GM19043 (cell line): ENCODE results near the gene LGR6.
A peak's percentile ranks its signal among the peaks of the same experiment; 100 is the strongest.
"Not testable (repeated sequence)": the region's sequence is repeated elsewhere in the genome, so short reads cannot be mapped to it uniquely, and the experiment has no call there.

Source experiments
- ATAC-seq: cut with Tn5 transposase; IDR thresholded peaks from one replicate; pipeline ENCODE4 v1.9.1; 2021; ENCODE audit warnings: low read depth; ENCODE audit not compliant: unreplicated experiment

LGR6 gene, protein sequence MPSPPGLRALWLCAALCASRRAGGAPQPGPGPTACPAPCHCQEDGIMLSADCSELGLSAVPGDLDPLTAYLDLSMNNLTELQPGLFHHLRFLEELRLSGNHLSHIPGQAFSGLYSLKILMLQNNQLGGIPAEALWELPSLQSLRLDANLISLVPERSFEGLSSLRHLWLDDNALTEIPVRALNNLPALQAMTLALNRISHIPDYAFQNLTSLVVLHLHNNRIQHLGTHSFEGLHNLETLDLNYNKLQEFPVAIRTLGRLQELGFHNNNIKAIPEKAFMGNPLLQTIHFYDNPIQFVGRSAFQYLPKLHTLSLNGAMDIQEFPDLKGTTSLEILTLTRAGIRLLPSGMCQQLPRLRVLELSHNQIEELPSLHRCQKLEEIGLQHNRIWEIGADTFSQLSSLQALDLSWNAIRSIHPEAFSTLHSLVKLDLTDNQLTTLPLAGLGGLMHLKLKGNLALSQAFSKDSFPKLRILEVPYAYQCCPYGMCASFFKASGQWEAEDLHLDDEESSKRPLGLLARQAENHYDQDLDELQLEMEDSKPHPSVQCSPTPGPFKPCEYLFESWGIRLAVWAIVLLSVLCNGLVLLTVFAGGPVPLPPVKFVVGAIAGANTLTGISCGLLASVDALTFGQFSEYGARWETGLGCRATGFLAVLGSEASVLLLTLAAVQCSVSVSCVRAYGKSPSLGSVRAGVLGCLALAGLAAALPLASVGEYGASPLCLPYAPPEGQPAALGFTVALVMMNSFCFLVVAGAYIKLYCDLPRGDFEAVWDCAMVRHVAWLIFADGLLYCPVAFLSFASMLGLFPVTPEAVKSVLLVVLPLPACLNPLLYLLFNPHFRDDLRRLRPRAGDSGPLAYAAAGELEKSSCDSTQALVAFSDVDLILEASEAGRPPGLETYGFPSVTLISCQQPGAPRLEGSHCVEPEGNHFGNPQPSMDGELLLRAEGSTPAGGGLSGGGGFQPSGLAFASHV

DNA sequence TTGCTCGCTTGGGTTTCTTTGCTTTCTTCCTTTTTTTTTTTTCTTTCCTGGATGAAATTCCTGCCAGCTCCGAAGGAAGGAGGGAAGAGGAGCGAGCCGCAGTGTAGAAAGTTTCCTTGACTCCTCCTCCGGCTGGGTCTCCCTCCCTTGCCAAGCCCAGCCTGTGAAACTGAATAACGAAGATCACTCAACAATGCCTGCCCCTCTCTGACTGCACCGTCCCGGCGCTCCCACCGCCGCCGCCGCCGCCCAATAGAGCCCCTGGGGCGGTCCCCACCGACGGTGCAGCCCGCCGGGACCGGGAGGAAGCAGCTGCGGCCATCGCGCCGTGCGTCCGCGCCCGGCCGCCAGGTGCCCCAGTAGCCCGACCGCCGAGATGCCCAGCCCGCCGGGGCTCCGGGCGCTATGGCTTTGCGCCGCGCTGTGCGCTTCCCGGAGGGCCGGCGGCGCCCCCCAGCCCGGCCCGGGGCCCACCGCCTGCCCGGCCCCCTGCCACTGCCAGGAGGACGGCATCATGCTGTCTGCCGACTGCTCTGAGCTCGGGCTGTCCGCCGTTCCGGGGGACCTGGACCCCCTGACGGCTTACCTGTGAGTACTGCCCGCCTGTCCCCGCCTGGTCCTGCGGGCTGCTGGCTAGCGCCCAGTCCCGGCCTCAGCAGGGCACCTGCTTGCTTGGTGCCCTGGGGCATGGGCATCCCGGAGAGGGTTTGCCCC is at the start of gene LGR6:
LGR6 (plus strand) TSS at position 186 of the 714 bp plus-strand sequence; CDS start at position 377, 191 bp downstream.
- ATAC-seq: no peak

DNA sequence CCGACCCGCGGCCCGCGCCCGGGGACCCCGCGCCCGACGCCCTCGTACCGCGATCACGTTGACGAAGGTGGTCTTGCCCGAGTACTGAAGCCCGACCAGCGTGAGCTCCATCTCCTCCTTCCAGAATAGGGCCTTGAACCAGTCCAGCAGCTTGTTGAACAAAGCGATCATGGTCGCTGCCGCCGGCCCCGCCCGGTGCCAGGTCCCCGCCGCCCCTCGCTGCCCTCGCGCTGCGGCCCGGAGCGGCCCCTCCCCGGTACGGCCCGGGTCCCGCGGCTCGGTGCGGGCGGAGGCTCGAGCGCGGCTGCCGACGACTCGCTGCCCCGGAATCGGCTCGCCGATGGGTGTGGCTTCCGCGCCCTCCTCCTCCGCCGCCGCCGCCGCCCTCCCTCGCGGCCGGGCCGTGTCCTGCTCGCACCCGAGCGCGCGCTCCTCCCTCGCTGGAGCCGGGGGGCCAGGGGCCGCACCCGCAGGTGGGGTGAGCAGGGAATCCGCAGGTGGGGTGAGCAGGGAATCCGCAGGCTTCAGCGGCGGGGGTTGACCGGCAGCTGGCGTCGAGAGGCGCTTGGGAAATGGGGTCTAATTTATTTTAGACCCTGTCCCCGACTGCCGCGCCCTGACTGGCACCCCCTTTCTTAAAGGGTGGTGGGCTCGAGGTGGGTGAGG is 49.1 kb upstream of the LGR6 start, which contains the start of gene ARL8A:
ARL8A (minus strand) TSS at position 336 of the 666 bp plus-strand sequence; CDS start at position 171, 165 bp downstream.
- peak; percentile 49 for ATAC-seq

DNA sequence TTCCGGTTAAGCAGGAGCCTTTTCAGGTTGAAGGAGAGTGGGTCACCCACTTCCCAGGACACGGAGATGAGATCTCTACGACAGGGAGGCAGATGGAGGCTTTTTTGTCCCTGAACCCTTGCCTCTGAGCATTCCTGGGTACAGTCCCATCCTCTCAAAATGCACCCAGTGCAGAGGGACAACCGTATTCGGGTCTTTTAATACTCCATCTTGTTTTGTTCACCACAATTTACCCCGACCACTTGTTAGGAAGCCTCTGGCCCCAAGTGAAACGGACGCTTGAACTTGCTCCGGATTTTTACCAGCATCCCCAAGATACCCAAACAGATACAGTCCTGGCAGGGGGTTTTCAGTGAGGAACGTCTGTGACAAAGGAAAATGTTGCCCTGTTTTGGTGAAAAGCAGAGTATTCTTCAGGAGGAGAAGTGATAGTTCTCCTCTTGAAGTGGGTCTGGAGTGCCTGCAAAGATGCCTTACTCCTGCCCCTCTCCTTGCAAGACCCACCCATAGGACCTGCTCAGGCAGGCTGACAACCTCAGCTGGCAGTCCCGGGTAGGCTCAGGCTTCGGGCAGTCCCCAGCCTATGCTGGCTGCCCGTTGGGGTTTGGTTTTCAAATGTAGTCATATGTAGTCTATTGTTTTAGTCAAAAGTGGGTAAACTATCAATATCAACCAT is 48.4 kb upstream of the LGR6 start:
- no peak for ATAC-seq

DNA sequence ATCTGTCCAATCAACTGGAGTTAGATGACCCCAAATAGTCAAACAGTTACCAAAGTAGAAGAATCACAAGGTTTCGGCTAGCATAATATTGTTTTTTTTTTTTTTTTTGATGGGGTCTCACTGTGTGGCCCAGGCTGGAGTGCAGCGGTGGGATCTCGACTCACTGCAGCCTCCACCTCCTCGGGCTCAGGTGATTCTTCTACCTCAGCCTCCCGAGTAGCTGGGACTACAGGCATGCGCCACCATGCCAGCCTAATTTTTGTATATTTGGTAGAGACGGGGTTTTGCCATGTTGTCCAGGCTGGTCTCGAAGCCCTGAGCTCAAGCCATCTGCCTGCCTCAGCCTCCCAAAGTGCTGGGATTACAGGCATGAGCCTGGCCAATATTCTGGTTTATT is 47.9 kb upstream of the LGR6 start:
- ATAC-seq: not testable (repeated sequence)

DNA sequence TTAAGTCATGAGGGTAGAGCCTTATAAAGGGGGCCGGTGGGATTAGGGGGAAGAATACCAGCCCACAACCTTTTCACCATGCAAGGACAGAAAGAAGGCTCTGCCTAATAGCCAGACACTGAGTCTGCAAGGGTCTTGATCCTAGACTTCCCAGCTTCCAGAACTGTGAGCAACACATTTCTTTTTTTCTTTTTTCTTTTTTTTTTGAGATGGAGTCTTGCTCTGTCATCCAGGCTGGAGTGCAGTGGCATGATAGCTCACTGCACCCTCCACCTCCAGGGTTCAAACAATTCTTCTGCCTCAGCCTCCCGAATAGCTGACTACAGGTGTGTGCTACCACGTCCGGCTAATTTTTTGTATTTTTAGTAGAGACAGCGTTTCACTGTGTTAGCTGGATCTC is 47.3 kb upstream of the LGR6 start:
- no peak for ATAC-seq

DNA sequence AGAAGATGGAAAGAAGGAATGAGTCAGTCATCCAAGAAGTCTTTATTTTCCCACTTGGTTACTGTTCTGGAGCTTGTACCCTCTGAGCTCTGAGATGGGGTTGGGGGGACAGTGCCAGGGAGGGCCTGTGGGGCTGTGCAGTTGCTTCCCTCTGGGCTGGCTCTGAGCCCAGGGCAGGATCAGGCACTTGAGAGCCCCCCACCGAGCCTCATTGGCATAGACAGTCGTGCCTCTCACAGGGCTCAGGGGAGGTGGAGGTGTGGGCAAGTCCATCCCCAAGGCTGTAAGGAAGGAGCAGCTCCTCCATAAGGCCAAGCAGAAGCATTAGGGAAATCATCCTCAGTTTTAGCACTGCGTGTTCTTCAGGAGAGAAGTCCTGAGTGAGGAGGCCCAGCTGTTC is 46.6 kb upstream of the LGR6 start:
- no peak for ATAC-seq

DNA sequence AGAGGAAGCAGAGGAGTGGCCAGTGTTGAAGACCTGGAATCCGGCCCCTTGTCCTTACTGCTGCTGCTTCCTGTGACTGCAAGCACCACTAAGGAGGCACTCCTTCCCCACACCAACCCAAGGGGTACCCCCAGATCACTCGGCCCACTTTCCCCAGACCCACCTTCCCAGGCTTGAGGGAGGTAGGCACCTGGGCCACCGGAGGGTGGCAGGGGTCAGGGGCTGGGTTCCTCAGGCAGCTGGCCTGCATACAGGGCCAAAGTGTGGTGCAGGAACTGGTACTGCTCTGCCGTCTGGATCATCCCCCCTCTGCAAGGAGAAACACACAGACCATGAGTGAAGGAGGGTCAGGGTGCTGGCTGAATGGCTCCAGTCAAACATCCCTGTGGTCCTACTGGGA is 45.2 kb upstream of the LGR6 start:
- ATAC-seq: no peak

DNA sequence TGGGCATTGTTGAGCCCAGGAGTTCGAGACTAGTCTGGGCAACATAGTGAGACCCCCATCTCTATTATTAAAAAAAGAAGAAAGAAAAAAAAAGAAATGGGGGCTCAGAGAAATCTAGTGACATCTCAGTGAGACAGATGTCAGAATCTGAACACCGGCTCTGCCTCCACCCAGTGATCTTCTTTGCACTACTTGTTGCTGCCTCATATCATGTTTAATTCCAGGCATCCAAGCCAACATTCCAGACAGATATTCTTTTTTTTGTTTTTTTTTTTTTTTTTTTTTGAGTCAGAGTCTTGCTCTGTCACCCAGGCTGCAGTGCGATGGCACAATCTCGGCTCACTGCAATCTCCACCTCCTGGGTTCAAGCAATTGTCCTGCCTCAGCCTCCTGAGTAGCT is 44.0 kb upstream of the LGR6 start:
- no peak for ATAC-seq

DNA sequence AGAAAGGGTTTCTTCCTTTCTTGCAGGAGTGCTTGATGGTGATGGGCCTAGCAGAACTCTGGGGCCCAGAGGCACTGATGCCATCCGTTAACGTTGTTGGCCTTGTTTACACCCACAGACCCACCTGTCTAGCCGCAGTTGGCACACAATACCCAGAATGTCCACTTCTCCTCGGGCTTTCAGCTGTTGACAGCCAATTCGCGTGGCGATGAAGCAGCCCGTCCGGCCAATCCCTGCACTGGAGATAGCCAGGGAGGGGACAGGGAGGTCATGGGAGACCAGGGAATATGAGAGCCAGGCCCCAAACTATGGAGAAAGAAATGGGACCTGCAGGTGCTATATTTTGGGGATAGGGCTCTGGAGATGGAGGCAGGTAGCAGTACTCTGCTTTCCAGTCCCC is 43.4 kb upstream of the LGR6 start:
- no peak for ATAC-seq

DNA sequence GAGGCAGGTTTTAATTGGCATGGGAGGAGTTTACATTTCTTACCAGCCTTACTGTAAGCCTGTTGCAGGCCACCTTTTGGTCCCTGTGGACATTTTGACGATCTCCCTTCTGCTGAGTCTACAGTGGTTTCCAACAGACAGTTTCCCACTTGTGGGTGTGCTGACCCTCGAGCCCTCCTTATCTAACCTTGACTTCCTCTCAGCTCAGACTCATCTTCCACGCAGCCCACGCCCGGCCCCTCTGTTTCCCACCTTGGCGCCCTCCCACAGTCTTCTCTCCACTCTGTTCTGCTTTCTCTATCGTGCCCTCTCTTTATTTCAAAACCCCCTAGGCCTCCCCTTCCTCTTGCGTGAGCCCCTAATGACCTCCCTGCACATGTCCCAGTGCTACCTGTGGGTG is 43.0 kb upstream of the LGR6 start:
- ATAC-seq: no peak

DNA sequence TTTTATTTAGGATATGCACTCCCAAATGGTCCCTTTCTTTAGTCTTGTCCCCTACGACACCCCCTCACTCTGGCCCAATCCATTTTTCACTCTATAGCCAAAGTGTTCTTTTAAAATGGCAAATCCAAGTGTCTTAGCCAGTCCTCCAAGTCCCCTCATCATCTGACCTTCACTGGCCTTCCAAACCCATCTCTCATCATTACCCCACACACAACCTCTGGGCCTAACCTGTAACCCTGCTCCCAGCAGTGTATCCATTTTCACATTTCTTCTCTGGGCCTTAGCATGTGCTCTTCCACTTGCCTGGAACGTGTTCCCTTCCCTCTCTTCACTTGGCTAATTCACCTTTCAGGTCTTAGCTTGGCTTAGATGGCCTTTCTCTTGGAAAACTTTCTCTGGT is 42.6 kb upstream of the LGR6 start:
- ATAC-seq: no peak

DNA sequence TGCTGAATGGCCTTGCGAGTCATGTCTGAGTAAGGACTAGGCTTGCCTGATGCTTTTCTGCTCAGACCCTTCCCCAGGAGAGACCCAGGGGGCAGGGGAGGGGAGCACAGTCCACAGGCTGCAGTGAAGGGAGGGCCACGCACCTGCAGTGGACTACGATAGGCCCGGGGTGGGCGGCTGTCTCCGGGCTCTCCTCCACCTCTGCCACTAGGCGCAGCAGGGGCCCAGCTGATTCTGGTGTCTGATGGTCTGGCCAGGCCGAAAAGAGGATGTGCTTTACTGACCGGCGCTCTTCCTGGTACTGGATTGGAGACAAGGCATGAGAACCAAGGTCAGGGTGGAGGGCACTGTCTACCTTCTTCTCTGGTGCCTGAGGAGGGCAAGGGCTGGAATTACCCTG is 41.2 kb upstream of the LGR6 start:
- ATAC-seq: no peak

DNA sequence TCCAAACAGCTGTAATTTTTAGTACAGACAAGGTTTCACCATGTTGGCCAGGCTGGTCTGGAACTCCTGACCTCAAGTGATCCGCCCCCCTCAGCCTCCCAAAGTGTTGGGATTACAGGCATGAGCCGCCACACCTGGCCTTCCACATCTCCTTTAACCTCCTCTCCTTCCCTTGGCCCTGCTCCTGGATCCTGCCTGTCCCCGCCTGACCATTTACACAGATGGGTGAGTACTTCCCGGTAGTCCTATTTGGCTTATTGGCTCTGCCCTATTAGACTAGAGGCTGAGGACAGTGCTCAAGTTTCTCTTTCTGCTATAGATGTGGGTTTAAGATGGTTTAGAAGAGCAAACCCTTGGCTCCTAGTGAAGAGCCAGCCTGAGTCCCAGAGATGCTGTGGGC is 40.3 kb upstream of the LGR6 start:
- no peak for ATAC-seq

DNA sequence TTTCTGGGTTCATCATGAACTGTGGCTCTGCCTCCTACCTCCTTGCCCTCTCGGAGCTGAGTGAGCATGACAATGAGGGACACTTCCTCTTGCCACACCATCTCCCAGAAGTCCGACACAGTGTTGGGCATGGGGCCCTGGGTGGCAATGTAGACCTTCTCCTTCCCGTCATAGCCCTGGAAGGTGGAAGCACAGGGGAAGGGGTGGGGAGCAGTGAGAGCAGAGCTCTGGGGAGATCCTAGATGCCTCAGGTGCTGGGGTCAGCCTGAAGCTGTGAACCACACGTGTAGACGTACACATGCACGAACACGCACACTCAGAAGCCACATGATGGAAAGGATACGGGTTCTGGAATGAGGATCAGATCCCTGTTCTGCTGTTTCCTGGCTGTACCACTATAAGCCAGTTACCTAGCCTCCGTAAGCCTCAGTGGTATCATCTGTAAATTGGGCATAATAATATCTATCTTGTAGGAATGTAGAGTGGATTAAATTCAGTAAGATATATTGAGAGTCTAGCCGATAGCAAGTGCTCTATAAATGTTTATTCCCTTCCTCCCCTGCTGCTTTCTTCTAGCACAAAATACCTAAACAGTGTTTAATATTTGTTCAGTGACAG is 39.3 kb upstream of the LGR6 start:
- no peak for ATAC-seq

DNA sequence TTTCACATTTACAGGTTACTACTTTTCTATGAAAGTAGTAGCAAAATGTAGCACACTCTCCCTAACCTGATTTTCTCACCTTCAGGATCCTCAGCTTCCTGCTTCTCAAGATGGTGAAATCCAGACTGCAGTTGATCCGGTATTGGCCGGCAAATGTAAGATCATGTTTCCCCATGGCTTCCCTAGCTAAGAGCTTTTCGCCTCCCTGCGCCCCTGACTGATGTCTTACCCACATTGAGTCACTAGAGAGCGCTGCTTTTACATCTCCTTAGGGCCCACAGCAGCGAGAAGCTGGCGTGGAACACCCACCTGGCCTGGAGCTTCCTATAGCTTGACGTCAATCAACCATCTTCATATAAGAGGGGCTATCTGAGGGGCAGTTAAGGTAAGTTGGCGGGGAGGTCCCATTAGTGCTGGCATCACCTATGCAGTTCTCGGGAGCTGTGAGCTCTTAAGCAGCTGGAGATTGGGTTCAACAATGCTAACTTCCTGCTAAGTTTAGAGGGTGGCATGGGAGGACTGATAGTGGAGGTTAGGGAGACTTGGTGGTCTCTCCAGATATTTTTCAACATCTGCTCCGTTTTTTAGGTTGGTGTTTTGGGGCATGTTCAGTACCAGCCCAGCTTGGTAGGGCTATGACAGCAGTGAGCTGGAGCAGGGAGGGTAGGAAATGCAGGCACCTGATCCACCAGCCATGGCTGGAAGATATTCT is 38.7 kb upstream of the LGR6 start:
- no peak for ATAC-seq

DNA sequence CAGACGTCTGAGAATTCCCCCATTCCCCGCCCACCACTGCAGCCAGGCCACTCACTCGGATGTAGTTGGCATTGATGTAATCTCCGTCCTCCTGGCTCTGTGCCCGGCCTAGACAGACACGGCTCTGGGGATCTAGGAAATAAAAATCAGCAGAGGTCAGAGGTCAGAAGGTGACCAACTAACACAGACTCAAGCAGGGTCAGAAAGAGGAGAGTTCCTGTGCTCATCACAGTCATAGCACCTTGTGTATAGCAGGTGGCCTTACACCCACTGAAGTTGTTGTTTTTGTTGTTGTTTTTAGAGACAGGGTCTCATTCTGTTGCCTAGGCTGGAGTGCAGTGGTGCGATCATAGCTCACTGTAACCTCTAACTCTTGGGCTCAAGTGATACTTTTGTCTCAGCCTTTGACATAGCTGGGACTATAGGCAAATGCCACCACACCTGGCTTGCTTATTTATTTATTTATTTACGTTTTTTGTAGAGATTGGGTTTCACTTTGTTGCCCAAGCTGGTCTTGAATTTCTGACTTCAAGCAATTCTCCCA is 38.0 kb upstream of the LGR6 start:
- no peak for ATAC-seq

DNA sequence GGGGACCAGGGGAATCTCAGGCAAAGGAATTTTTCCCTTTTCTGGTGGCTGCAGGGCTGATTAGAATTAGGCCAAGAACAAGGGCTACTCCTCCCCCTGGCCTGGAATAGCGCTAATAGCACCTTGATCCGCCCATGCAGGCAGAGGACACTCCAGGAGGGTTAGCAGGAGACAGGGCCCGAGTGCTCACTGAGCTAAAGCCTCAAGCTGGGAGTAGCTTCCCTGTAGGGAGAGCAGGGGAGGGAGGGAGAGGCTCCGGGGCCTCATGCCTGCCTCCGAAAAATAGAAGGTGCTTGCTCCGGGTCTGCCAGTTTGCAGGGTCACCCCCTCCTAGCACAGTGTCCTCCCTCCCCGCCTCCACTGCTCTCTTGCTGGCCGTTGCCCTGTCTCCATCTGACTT is 37.0 kb upstream of the LGR6 start:
- no peak for ATAC-seq

DNA sequence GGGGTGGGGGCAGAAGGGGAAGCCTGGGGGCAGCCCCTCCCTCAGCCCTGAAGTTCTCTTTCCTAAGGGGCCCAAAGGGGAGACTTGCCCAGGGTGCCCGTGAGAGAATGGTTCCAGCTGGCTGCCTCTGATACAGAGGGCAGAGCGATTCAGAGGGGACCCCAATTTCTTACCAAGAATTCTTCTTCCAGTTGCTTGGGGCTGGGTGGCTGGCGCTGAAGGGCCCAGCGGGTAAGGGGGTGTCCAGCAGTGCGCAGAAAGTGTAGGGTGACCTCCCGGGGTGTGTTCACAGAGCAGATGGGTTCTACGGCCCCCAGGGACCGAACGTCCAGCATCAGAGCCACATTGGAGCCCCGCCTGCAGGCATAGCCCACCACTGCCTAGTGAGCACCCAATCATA is 35.7 kb upstream of the LGR6 start:
- ATAC-seq: no peak
